Fibroblast of lung (primary cell): ENCODE results near the gene RHBDD1.

ENCODE experiments used
- EZH2 ChIP-seq: IDR thresholded peaks from 2 replicates; pipeline ENCODE4 v1.5.1; 2012; ENCODE audit warnings: low read length, control low read depth, mild to moderate bottlenecking; ENCODE audit errors: missing control alignments
- TF ChIP-seq, protein P1 (sequence below), 2 donors: IDR thresholded peaks in 1 of 2; conservative IDR thresholded peaks in 1 of 2; 1 replicate in 1 of 2; 2 replicates in 1 of 2; pipeline ENCODE4 v1.5.1; 2011 to 2012; ENCODE audit warnings: low read length in 2 of 2, control low read depth in 1 of 2, inconsistent platforms in 1 of 2, low read depth in 1 of 2, mild to moderate bottlenecking in 1 of 2

GRCh38 chr2:226956659-226957058 lies 120.8 kb downstream of the RHBDD1 start:
- TF ChIP-seq, protein P1, sequence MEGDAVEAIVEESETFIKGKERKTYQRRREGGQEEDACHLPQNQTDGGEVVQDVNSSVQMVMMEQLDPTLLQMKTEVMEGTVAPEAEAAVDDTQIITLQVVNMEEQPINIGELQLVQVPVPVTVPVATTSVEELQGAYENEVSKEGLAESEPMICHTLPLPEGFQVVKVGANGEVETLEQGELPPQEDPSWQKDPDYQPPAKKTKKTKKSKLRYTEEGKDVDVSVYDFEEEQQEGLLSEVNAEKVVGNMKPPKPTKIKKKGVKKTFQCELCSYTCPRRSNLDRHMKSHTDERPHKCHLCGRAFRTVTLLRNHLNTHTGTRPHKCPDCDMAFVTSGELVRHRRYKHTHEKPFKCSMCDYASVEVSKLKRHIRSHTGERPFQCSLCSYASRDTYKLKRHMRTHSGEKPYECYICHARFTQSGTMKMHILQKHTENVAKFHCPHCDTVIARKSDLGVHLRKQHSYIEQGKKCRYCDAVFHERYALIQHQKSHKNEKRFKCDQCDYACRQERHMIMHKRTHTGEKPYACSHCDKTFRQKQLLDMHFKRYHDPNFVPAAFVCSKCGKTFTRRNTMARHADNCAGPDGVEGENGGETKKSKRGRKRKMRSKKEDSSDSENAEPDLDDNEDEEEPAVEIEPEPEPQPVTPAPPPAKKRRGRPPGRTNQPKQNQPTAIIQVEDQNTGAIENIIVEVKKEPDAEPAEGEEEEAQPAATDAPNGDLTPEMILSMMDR (conservative IDR thresholded peaks at IDR 0.05 in 1 of 2, IDR thresholded peaks at IDR 0.05 in 1 of 2; ENCODE audit: low read depth in 1 of 2, low read length in 2 of 2), result no peak
- TF ChIP-seq EZH2, result no peak
